ENCODE measurements around the gene NKAPD1. TPM values are rescaled to one million over a fixed set of nuclear protein-coding genes. Genes with fewer than 3 reads are reported as not detected.

The NKAPD1 gene
- total and polyA plus RNA-seq, 2 of the 13 experiments (the other 11 are each of a cell fraction or from before 2014, with no cell fraction given) = 11.2 to 22.5 TPM

DNA sequence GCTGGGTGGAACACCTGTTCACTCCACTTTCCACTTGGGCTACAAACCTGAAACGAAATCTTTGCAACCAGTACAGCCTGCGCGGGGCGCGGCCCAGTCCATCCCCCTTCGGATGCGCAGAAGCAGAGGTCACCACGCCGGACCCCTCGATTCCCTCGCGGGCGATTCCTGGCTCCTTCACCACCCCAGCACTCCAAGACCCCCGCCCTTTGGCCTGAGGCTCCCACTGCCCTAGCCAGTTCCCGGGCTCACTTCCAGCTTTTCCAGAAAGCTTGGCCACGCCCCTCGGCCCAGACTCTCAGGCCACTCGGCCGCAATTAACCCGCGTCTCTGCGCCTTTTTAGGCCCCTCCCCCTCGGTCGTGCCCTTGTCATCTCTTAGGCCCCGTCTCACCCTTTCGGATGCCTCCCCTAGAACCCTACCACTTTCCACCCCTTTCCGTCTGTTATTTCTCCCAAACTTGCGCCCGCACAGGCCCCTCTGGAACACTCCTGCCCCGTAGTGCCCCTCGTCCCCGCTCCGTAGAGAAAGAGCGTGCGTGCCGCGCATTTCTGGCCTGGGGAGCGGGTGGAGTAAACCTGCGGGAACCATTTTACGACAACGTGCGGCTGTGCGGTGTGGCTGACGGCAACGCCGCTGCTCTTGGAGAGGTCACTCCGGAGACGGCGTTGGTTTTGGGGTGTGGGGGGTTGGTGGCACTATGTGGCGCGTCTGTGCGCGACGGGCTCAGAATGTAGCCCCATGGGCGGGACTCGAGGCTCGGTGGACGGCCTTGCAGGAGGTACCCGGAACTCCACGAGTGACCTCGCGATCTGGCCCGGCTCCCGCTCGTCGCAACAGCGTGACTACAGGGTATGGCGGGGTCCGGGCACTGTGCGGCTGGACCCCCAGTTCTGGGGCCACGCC, 49.1 kb upstream of the NKAPD1 start, which contains the start of gene DLAT:
DLAT (plus strand) TSS at position 636 of the 906 bp plus-strand sequence; CDS start at position 701, 65 bp downstream.
- Histone ChIP-seq H4K20me1 (ENCODE audit: insufficient read depth, low read length) (no peaks in the 10 kb centered on the region), H3K36me3 (replicated peaks in 1 of 2; ENCODE audit: control insufficient read depth in 1 of 2, insufficient read depth in 2 of 2, low read length in 2 of 2) (peaks cover 5 to 23% of the 10 kb centered on the region in 2 experiments; a peak in 4 of 5 replicates), H3K4me1 (ENCODE audit: insufficient read depth, low read length) (peaks cover 17% of the 10 kb centered on the region), H2AFZ (ENCODE audit: low read length) (no peak within 1 kb of the TSS), H3K79me2 (ENCODE audit: insufficient read depth, low read length) (peaks cover 12% of the 10 kb centered on the region), H3K4me2 (ENCODE audit: low read depth, low read length) (peak within 1 kb of the TSS; percentile 85), H3K27ac (ENCODE audit: extremely low read length, insufficient read depth, low read length) (peak within 1 kb of the TSS; percentile 90), H3K4me3 (replicated peaks in 1 of 3; ENCODE audit: insufficient read depth in 1 of 3, low read depth in 2 of 3, low read length in 3 of 3) (peak within 1 kb of the TSS; percentile 82 to 90 (median 87)), H3K9ac (ENCODE audit: insufficient read depth, low read depth, low read length) (peak within 1 kb of the TSS; percentile 91), H3K27me3 (ENCODE audit: control insufficient read depth in 1 of 2, insufficient read depth in 2 of 2, low read length in 2 of 2) (no peaks in the 10 kb centered on the region; a peak in 2 of 5 replicates), H3K9me3 (ENCODE audit: low read length) (no peaks in the 10 kb centered on the region)
- POLR2A ChIA-PET = interaction anchor here (0.6 to 1.9 kb wide), 15 partner anchors 8 to 154 kb away, joined by 3 to 14 read pairs (median 4); partner anchors contain the start of genes ALG9 and DIXDC1
- FAIRE-seq (peak; percentile 63), ATAC-seq (peak; percentile 88), DNase-seq (ENCODE audit: low spot score) (peak; percentile 85)
- CTCF ChIA-PET (ENCODE audit: low intra/inter-chr PET ratio, low total read pairs) = interaction anchor here (0.6 kb wide), 1 partner anchor 52 kb away, joined by 3 read pairs; no protein-coding TSS in a partner anchor
- no TSS peak for BruUV-seq (replicated peaks)
- under 1% methylated on average over 42 of the region's 71 CpGs for WGBS (ENCODE audit: low lambda C conversion rate)
- in situ Hi-C loops (cut with HindIII; ENCODE audit: extremely low pct_ligation_motif_present, low pct_unique_long_range_greater_than_20kb) = no loop called here
- intact Hi-C loops (cut with micrococcal nuclease; ENCODE audit: unreplicated experiment) = loop anchor here (2.0 to 10.0 kb wide), 3 partner anchors 42 to 90 kb away; partner anchors contain the start of genes DIXDC1, NKAPD1 and PIH1D2
- TF ChIP-seq DNMT1 (CRISPR knock-in tag; IDR thresholded peaks at IDR 0.05) (peak; percentile 52; the same call in 1 of the 2 replicates), TEAD2 (CRISPR knock-in tag; IDR thresholded peaks at IDR 0.05) (no peak), RFXANK (CRISPR knock-in tag; IDR thresholded peaks at IDR 0.05) (peak; percentile 61; the same call in 1 of the 2 replicates), CREB1 (IDR thresholded peaks at IDR 0.05) (peak; percentile 22; the same call in 1 of the 2 replicates), CREB1 (CRISPR knock-in tag; IDR thresholded peaks at IDR 0.05) (peak; percentile 77; the same call in 1 of the 2 replicates), ARID2 (CRISPR knock-in tag; IDR thresholded peaks at IDR 0.05; ENCODE audit: borderline replicate concordance) (peak; percentile 75; the same call in 1 of the 2 replicates), ARNTL (CRISPR knock-in tag; IDR thresholded peaks at IDR 0.05) (peak; percentile 87), SOX6 (IDR thresholded peaks at IDR 0.05) (no peak), SOX6 (CRISPR knock-in tag; IDR thresholded peaks at IDR 0.05) (peak; percentile 69), TCF7L2 (IDR thresholded peaks at IDR 0.05; ENCODE audit: low read depth, low read length) (no peak), ZNF678 (CRISPR knock-in tag; IDR thresholded peaks at IDR 0.05) (peak; percentile 76; the same call in 1 of the 2 replicates), CENPT (CRISPR knock-in tag; IDR thresholded peaks at IDR 0.05; ENCODE audit: low read depth) (no peak), ARNT (IDR thresholded peaks at IDR 0.05) (no peak), MBD4 (IDR thresholded peaks at IDR 0.05; ENCODE audit: borderline replicate concordance, low read length) (no peak), ZNF282 (IDR thresholded peaks at IDR 0.05; ENCODE audit: partially characterized antibody) (no peak), SPEN (CRISPR knock-in tag; IDR thresholded peaks at IDR 0.05; ENCODE audit: low read depth) (peak; percentile 85), HMG20A (CRISPR knock-in tag; IDR thresholded peaks at IDR 0.05; ENCODE audit: borderline replicate concordance) (no peak), ZBTB44 (CRISPR knock-in tag; IDR thresholded peaks at IDR 0.05) (peak; percentile 89; the same call in 1 of the 2 replicates), ZSCAN31 (CRISPR knock-in tag; IDR thresholded peaks at IDR 0.05; ENCODE audit: low read depth) (peak; percentile 96), GFI1 (CRISPR knock-in tag; IDR thresholded peaks at IDR 0.05; ENCODE audit: borderline replicate concordance) (no peak)
- TF ChIP-seq, protein P1, sequence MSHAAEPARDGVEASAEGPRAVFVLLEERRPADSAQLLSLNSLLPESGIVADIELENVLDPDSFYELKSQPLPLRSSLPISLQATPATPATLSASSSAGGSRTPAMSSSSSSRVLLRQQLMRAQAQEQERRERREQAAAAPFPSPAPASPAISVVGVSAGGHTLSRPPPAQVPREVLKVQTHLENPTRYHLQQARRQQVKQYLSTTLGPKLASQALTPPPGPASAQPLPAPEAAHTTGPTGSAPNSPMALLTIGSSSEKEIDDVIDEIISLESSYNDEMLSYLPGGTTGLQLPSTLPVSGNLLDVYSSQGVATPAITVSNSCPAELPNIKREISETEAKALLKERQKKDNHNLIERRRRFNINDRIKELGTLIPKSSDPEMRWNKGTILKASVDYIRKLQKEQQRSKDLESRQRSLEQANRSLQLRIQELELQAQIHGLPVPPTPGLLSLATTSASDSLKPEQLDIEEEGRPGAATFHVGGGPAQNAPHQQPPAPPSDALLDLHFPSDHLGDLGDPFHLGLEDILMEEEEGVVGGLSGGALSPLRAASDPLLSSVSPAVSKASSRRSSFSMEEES (CRISPR knock-in tag; IDR thresholded peaks at IDR 0.05) = peak; percentile 53; the same call in 1 of the 2 replicates
